Fibroblast of skin of left quadriceps (primary cell): ENCODE results near the gene FRMD4B.
A peak's percentile ranks its signal among the peaks of the same experiment; 100 is the strongest.

Source experiments
- DNase-seq, 2 experiments: peaks; one replicate each; pipeline ENCODE4 v3.0.0-alpha.2; 2013; ENCODE audit warnings: low read depth in 2 of 2

The FRMD4B gene

DNA sequence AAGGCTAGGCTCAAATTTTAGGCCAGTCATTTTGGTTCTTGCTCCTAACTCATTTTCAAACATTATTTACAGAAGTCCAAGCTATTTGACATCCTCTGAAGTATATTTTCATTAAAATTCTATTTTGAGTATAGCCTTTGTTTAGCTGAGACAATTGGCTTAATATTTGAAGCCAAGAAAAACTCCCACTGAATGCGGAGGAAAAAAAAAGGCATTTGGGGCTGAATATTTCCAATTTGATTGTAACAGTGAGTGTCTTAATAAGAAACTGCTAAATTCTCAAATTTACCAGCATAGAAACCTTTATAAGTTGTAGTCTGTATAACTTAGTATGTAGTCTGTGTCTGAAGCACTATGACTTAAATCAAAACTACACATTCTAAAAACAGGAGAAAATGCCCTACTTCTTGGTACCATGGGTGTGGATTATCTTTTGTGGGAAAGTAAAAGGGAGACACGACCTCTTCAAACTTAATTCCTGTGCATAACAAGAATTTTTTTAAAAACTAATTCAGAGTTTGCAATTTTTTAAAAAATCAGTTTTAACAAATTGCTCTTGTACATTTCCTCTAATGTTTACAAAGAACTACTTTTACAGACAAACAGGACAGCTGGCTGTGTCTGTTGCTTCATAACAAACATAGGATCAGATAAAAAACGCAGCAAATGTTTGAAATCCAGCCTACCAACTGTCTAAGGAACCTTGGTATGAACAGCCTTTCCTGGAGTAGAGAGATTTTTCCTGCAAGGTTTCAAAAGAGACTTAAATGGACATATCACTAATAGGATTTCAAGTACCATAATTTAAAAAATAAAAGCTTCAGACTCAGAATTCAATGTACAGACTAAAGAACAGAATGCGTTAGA is 210.8 kb downstream of the FRMD4B start:
- no peak for DNase-seq

DNA sequence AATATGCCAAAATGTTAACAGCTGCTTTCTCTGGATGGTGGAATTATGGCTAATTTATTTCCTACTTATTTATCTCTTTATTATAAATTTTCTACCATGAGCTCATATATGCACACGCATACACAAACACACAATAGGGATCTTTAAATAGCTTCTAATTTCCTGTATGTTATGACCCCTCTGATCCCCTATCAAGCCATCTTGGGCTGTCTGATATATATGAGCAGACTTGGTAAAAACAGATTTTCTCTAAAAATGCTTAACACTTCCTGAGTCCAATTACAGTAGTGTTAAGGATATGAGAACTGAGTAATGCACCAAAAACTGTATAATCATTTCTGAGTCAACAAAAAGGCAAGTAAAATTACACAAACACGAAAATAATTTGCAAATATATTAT is 211.4 kb downstream of the FRMD4B start:
- no peak for DNase-seq

DNA sequence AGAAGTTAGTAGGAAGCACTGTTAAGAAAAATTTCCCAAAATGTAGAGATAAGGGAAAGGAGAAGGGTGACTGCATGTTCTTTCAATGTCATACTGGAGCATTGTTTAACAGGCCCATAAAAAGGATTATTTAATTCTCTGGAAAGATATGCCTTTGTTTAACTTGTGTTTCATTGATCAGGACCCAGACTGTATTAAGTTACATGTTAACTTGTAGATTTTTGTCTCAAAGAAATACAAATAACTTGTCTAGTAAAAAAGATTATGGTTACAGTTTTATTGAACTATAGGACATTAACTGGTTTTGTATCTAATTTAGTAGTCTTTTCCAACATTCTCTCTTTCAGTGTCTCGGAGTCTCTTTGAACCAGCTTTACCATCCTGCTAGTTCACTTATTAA is 213.8 kb downstream of the FRMD4B start:
- no peak for DNase-seq

- DNase-seq = no peak
These were observed 219.4 kb downstream of the FRMD4B start for GRCh38 chr3:69166446-69166845.

- DNase-seq = no peak
These were observed 220.1 kb downstream of the FRMD4B start for GRCh38 chr3:69165744-69166143.

DNA sequence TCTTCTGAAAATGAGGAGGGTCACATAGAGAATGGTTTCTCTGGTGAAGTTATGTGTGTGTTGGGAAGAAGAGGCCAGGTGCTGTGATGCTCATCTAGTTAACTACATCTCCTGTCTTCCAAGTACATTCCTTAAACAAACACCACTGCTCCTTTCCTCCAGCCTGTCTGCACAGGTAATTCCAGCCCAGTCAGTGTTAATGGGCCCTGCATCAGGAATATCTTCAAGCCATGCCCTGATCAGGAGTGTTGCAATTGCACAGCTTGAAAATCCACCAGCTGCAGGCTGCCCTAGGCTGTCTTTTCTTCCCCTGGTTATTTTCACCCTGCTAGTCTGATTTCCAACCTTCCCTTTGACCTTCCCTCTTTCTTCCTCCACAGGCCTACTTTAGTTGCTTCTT is 221.6 kb downstream of the FRMD4B start:
- no peak for DNase-seq

GRCh38 chr3:69162308-69162980 is 223.4 kb downstream of the FRMD4B start:
- DNase-seq = no peak

DNA sequence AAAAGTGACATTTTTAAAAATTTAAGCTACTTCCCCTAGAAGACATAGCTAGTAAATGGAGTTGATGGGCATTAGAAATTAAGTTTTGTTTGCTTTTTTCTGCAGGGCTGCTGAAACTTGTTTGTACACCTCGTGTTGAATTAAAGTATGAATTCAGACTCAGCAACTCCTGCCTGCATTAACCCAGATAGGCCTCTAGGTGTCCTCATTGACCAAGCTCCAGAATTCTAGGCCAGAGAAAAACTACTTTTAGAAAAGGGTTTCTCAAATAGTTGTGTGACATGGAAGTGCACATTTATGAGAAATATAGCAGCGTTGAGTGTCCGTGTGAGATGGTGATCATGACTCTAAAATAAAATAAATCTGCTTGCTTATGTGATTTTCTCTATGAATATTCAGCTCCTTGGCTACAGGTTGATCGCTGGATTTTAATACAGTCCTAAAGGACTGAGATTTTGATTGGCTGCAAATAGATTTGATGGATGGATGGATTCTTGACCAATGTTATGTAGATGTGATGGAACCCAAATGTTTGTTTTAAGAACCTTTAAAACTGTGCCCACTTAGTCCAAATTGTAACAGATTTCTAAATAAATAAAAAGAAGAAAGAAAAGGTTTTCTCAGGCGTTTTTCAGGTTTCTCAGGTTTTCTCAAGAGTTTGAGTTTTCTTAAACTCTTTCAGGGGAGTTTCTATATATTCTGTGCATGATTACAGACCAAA is 224.1 kb downstream of the FRMD4B start:
- DNase-seq = peak in 1 of 2 experiments; percentile 22

GRCh38 chr3:69160525-69160924 is 225.4 kb downstream of the FRMD4B start:
- DNase-seq = no peak

DNA sequence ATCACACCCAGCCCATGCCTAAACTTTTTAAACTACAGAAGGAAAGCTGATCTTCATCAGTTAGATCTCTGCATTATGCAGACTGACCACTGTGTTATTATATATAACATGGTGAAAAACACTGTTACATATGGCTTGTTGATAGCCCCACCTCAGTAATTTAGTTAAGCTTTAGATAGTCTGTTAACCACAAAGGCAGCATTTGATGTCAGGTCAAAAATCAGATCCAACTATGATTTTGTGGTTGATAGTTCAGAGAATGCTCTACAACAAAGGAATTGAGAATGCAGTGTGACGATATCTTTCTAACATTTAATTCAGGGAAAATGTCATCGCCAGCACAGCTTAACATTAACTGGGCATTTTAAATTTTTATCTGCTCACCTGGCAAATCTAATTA is 225.8 kb downstream of the FRMD4B start:
- DNase-seq = no peak

DNA sequence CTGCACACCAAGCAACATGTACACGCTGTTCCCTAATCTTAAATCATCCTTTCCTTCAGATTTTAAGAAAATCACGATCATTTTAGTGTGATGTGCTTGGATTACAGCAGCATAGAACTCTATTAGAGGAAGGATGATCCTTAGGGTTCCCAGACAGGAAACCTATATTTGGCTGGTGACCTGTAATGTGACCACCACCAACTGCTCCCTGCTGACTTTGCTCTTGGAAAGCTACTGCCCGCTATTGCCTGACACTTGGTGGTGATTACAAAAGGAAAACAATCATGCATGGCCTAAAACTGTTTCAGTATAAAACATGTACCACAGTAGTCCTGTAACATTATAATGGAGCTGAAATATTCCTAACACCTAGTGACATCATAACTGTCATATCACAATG is 236.3 kb downstream of the FRMD4B start:
- no peak for DNase-seq

DNA sequence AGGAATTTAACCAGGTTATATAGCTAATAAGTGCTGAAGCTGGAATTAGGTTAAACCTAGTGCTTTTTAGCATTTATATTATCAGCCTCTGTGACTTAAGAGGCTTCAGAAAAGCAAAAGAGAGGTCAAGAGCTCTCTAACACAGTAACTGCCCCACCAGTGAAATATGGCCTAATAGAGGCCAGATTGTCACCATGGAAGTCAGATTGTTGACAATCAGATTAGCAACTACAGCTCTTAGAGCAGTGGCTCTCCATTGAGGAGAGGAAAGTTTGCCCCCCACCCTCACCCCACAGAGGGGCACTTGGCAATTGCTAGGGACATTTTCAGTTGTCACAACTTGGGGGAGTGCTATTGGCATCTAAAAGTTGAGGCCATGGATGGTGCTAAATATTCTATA is 240.2 kb downstream of the FRMD4B start:
- DNase-seq = no peak

DNA sequence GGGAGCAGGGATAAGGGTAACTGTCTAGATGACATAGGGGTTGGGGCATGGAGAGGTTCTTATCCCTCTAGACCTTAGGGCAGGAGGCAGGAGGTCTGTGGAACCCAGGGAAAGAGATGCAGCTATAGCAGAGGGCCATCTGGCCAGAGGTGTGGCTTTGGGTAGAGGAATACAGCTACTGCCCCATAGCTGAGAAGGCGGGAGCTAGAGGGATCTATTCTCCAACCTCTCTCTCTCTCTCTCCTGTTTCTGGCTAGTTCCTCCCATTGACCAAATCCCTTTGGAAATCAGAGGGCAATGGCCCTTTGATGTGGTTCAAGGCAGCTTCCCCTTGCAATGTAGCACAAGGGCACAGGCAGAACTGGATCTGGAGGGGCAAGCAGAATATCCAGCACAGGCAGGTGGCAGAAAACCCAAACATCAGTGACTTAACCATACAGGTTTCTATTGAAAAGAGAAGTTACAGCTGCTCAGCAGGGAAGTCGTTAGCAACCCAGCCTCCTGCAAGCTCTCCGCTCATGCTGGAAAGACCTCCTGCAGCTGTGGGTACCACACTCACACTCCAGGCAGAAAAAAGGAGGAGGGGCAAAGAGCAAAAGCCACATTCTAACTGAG is 241.2 kb downstream of the FRMD4B start:
- DNase-seq = no peak

- peak in 1 of 2 experiments; percentile 4 for DNase-seq
These were observed 242.3 kb downstream of the FRMD4B start for GRCh38 chr3:69143612-69144011.

DNA sequence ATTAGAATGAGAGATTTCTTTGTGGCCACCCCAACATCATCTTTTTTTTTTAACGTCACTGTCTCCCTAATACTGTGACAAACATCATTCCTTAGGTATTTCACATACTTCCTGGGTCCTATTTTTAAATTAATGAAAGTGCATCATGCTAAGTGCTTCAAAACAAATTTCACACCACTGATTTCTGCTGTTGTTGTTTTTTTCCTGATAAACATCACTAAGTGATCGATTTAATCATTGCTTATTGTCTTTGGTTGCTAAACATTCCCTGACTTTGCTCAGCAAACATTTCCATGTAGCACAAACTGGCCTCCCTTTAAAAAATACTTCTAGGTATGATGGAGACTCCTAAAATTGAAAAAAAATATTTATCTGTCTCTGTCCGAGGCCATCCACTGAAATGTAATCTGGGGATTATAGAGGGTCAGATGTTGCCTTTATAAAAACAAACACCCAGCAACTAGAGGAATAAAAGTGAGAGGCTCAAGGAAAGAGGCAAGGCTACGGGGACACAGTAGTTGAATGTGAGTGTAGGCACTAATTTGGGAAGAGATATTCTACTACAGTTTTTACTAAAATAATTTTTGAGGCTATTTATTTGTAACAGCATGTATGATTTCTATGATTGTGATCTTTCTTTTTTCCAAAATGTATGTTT is 243.0 kb downstream of the FRMD4B start:
- no peak for DNase-seq

DNA sequence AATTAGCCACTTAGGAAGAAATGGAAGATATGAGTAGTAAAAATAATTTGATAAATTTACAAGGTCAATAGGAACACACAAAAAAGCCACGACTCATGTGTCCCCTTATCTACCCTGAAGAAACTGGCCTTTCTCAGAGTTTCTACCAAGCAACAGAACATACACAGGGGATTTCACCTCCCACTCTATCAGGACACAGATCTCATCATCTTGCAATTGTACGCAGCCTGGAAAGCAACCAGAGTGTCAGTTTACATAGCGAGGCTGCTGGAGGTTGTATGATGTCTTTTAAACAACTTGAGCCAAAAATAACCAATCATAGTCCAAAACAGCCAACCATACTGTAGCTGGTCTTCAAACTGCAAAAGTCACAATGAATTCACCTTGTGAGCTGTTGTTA is 243.8 kb downstream of the FRMD4B start:
- no peak for DNase-seq

- DNase-seq = no peak
These were observed 244.6 kb downstream of the FRMD4B start for GRCh38 chr3:69141313-69141712.

GRCh38 chr3:69137412-69137811 is 248.5 kb downstream of the FRMD4B start:
- no peak for DNase-seq

DNA sequence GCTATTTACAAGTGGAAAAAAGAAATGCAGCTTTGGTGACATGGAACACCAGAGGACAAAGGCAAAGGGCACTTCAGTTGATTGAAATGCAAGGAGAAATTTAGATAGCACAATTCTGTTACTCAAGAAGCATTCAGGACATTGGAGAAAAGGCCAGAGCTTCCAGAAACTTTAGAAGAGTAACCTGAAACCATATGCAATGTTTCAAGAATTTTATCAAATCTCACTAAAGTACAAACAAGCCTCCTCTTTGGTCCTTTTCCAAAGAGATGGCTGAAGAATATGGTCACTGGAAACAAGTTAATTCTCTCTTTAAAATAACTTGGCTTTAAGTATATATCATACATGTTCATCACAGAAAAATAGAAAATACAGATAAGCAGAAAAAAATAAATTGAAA is 248.9 kb downstream of the FRMD4B start:
- DNase-seq = no peak

DNA sequence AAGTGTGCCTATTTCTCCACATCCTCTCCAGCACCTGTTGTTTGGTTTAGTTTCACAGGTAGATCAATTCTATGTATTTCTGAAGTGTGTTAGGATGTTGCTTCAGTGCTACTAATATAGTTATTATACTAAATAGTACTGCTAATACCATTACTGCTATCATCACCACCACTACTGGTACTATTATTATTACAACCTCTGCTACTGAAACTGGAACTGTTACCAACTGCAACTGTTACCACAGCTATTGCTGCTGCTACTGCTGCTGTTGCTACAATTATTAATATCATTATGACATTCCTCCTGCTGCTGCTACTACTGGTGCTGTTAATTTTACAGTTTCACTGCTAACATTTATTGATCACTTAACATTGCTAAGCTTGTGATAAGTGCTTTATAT is 255.2 kb downstream of the FRMD4B start:
- DNase-seq = no peak

- DNase-seq = peak; percentile 38 to 40
These were observed 256.4 kb downstream of the FRMD4B start for GRCh38 chr3:69129531-69129930.

DNA sequence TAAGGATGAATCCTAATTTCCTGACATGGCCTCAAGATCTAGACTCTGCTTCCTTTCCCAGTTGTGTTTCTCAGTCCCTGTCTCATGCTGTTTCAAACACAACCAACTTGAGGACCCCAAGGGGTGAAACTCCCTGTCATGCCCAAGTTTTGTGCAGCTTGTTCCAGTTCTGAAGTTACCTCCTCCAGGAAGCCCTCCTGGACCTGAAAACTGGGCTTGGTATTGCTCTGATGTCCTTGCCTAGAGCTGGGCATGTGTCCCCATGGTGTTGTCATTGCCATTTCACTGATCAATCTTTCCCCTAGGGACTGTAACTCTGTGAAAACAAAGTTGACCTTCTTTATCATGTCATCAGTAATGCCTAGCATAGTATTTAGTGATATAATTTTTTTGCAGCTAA is 257.4 kb downstream of the FRMD4B start:
- DNase-seq = no peak
